WTC11 (cell line): ENCODE measurements around the gene FES.

Experiments used
- ARID4B ChIP-seq: sonication (generic); formaldehyde crosslinking; IDR thresholded peaks from 2 replicates; pipeline ENCODE4 v1.8.0; 2023; ENCODE audit warnings: missing genetic modification reagents, mild to moderate bottlenecking, borderline replicate concordance
- CREM ChIP-seq: sonication (generic); formaldehyde crosslinking; IDR thresholded peaks from 2 replicates; pipeline ENCODE4 v1.8.1; 2022; ENCODE audit warnings: mild to moderate bottlenecking, missing genetic modification reagents, moderate library complexity
- FOXP1 ChIP-seq: sonication (generic); formaldehyde crosslinking; IDR thresholded peaks from 2 replicates; pipeline ENCODE4 v1.8.0; 2022; ENCODE audit warnings: missing genetic modification reagents, mild to moderate bottlenecking, moderate library complexity, borderline replicate concordance
- MAX ChIP-seq: sonication (generic); formaldehyde crosslinking; IDR thresholded peaks from 2 replicates; pipeline ENCODE4 v1.8.0; 2022; ENCODE audit warnings: mild to moderate bottlenecking, missing genetic modification reagents
- PRDM15 ChIP-seq: sonication (generic); formaldehyde crosslinking; IDR thresholded peaks from 2 replicates; pipeline ENCODE4 v1.8.0; 2022; ENCODE audit warnings: missing genetic modification reagents
- STAT6 ChIP-seq: sonication (generic); formaldehyde crosslinking; conservative IDR thresholded peaks from 2 replicates; pipeline ENCODE4 v1.8.1; 2023; ENCODE audit warnings: mild to moderate bottlenecking, low read depth, missing genetic modification reagents, moderate library complexity
- ZNF263 ChIP-seq: sonication (generic); formaldehyde crosslinking; IDR thresholded peaks from 2 replicates; pipeline ENCODE4 v1.8.1; 2022; ENCODE audit warnings: low read depth, mild to moderate bottlenecking, moderate library complexity, missing genetic modification reagents
- TF ChIP-seq, protein P1 (sequence below): fragments of 200-600 bp; IDR thresholded peaks from 2 replicates; pipeline ENCODE4 v1.8.0; 2022; ENCODE audit warnings: antibody characterized with exemption
- TF ChIP-seq, protein P2 (sequence below): sonication (generic); formaldehyde crosslinking; conservative IDR thresholded peaks from 2 replicates; pipeline ENCODE4 v1.8.1; 2022; ENCODE audit warnings: mild to moderate bottlenecking, missing genetic modification reagents
- TF ChIP-seq, protein P3 (sequence below): sonication (generic); formaldehyde crosslinking; IDR thresholded peaks from 2 replicates; pipeline ENCODE4 v1.8.1; 2023; ENCODE audit warnings: mild to moderate bottlenecking, missing genetic modification reagents, borderline replicate concordance
- TF ChIP-seq, protein P4 (sequence below): sonication (generic); formaldehyde crosslinking; IDR thresholded peaks from 2 replicates; pipeline ENCODE4 v1.8.1; 2023; ENCODE audit warnings: mild to moderate bottlenecking, moderate library complexity, missing genetic modification reagents
- TF ChIP-seq, protein P5 (sequence below): sonication (generic); formaldehyde crosslinking; IDR thresholded peaks from 2 replicates; pipeline ENCODE4 v1.8.0; 2022; ENCODE audit warnings: mild to moderate bottlenecking, missing genetic modification reagents
- TF ChIP-seq, protein P6 (sequence below): sonication (generic); formaldehyde crosslinking; IDR thresholded peaks from 2 replicates; pipeline ENCODE4 v1.8.1; 2023; ENCODE audit warnings: mild to moderate bottlenecking, missing genetic modification reagents, moderate library complexity

DNA sequence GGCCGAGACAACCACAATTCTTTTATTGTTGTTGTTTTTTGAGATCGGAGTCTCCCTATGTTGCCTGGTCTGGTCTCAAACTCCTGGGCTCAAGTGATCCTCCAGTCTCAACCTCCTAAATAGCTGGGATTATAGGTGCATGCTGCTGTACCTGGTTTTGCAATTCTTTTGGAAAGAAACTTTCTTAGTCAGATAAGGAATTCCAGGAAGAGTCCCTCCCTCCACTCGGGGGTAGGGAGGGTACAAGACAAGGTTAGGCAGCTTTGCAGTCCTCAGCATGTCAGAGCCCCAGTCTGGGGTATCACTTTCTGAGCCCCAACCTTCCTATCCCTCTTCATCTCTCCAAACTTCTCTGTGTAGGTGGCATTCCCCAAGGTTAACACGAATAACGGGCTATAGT is 49.7 kb upstream of the FES start:
- TF ChIP-seq, protein P1, sequence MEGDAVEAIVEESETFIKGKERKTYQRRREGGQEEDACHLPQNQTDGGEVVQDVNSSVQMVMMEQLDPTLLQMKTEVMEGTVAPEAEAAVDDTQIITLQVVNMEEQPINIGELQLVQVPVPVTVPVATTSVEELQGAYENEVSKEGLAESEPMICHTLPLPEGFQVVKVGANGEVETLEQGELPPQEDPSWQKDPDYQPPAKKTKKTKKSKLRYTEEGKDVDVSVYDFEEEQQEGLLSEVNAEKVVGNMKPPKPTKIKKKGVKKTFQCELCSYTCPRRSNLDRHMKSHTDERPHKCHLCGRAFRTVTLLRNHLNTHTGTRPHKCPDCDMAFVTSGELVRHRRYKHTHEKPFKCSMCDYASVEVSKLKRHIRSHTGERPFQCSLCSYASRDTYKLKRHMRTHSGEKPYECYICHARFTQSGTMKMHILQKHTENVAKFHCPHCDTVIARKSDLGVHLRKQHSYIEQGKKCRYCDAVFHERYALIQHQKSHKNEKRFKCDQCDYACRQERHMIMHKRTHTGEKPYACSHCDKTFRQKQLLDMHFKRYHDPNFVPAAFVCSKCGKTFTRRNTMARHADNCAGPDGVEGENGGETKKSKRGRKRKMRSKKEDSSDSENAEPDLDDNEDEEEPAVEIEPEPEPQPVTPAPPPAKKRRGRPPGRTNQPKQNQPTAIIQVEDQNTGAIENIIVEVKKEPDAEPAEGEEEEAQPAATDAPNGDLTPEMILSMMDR: no peak
- TF ChIP-seq ARID4B (CRISPR knock-in tag): no peak
- TF ChIP-seq, protein P2, sequence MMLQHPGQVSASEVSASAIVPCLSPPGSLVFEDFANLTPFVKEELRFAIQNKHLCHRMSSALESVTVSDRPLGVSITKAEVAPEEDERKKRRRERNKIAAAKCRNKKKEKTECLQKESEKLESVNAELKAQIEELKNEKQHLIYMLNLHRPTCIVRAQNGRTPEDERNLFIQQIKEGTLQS (CRISPR knock-in tag): no peak
- no peak for TF ChIP-seq FOXP1 (CRISPR knock-in tag)
- no peak for TF ChIP-seq PRDM15 (CRISPR knock-in tag)
- TF ChIP-seq CREM (CRISPR knock-in tag): no peak
- TF ChIP-seq, protein P3, sequence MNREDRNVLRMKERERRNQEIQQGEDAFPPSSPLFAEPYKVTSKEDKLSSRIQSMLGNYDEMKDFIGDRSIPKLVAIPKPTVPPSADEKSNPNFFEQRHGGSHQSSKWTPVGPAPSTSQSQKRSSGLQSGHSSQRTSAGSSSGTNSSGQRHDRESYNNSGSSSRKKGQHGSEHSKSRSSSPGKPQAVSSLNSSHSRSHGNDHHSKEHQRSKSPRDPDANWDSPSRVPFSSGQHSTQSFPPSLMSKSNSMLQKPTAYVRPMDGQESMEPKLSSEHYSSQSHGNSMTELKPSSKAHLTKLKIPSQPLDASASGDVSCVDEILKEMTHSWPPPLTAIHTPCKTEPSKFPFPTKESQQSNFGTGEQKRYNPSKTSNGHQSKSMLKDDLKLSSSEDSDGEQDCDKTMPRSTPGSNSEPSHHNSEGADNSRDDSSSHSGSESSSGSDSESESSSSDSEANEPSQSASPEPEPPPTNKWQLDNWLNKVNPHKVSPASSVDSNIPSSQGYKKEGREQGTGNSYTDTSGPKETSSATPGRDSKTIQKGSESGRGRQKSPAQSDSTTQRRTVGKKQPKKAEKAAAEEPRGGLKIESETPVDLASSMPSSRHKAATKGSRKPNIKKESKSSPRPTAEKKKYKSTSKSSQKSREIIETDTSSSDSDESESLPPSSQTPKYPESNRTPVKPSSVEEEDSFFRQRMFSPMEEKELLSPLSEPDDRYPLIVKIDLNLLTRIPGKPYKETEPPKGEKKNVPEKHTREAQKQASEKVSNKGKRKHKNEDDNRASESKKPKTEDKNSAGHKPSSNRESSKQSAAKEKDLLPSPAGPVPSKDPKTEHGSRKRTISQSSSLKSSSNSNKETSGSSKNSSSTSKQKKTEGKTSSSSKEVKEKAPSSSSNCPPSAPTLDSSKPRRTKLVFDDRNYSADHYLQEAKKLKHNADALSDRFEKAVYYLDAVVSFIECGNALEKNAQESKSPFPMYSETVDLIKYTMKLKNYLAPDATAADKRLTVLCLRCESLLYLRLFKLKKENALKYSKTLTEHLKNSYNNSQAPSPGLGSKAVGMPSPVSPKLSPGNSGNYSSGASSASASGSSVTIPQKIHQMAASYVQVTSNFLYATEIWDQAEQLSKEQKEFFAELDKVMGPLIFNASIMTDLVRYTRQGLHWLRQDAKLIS (CRISPR knock-in tag): no peak
- TF ChIP-seq ZNF263 (CRISPR knock-in tag): no peak
- TF ChIP-seq, protein P4, sequence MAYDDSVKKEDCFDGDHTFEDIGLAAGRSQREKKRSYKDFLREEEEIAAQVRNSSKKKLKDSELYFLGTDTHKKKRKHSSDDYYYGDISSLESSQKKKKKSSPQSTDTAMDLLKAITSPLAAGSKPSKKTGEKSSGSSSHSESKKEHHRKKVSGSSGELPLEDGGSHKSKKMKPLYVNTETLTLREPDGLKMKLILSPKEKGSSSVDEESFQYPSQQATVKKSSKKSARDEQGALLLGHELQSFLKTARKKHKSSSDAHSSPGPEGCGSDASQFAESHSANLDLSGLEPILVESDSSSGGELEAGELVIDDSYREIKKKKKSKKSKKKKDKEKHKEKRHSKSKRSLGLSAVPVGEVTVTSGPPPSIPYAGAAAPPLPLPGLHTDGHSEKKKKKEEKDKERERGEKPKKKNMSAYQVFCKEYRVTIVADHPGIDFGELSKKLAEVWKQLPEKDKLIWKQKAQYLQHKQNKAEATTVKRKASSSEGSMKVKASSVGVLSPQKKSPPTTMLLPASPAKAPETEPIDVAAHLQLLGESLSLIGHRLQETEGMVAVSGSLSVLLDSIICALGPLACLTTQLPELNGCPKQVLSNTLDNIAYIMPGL: no peak
- TF ChIP-seq, protein P5, sequence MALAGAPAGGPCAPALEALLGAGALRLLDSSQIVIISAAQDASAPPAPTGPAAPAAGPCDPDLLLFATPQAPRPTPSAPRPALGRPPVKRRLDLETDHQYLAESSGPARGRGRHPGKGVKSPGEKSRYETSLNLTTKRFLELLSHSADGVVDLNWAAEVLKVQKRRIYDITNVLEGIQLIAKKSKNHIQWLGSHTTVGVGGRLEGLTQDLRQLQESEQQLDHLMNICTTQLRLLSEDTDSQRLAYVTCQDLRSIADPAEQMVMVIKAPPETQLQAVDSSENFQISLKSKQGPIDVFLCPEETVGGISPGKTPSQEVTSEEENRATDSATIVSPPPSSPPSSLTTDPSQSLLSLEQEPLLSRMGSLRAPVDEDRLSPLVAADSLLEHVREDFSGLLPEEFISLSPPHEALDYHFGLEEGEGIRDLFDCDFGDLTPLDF (CRISPR knock-in tag): no peak
- no peak for TF ChIP-seq MAX
- no peak for TF ChIP-seq STAT6
- TF ChIP-seq, protein P6, sequence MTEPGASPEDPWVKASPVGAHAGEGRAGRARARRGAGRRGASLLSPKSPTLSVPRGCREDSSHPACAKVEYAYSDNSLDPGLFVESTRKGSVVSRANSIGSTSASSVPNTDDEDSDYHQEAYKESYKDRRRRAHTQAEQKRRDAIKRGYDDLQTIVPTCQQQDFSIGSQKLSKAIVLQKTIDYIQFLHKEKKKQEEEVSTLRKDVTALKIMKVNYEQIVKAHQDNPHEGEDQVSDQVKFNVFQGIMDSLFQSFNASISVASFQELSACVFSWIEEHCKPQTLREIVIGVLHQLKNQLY (CRISPR knock-in tag): no peak
